K562 (cell line): ENCODE results near the gene CIART. TPM values are rescaled to one million over a fixed set of nuclear protein-coding genes. Genes with fewer than 3 reads are reported as not detected.

Experiments
- CBFA2T3 ChIP-seq: fragments of 450-650 bp; IDR thresholded peaks from 2 replicates; pipeline ENCODE4 v1.6.1; 2017
- DDX20 ChIP-seq: fragments of 450-650 bp; IDR thresholded peaks from 2 replicates; pipeline ENCODE4 v1.6.1; 2016; ENCODE audit warnings: missing genetic modification characterization, low read depth, mild to moderate bottlenecking, missing compliant biosample characterization, moderate library complexity
- DNMT1 ChIP-seq: fragments of 450-650 bp; IDR thresholded peaks from 2 replicates; pipeline ENCODE4 v1.6.1; 2016; ENCODE audit warnings: antibody characterized with exemption, mild to moderate bottlenecking
- EP400 ChIP-seq: fragments of 450-650 bp; IDR thresholded peaks from 2 replicates; pipeline ENCODE4 v1.6.1; 2017; ENCODE audit warnings: antibody characterized with exemption, mild to moderate bottlenecking, moderate library complexity
- GMEB1 ChIP-seq: fragments of 250-450 bp; sonication (Bioruptor Pico); IDR thresholded peaks from 2 replicates; pipeline ENCODE4 v1.4.0; 2020; ENCODE audit warnings: mild to moderate bottlenecking
- GTF2B ChIP-seq: IDR thresholded peaks from 2 replicates; pipeline ENCODE4 v1.6.1; 2011; ENCODE audit not compliant: insufficient read length; ENCODE audit errors: extremely low read depth
- HDAC3 ChIP-seq: fragments of 450-650 bp; IDR thresholded peaks from 2 replicates; pipeline ENCODE4 v1.6.1; 2018; ENCODE audit warnings: borderline replicate concordance, mild to moderate bottlenecking, moderate library complexity; ENCODE audit not compliant: partially characterized antibody
- HMGXB4 ChIP-seq: sonication (generic); formaldehyde crosslinking; IDR thresholded peaks from 2 replicates; pipeline ENCODE4 v1.8.1; 2023; ENCODE audit warnings: mild to moderate bottlenecking, missing genetic modification reagents
- KDM5B ChIP-seq: fragments of 200-600 bp; sonication (generic); IDR thresholded peaks from 2 replicates; pipeline ENCODE4 v1.6.1; 2012; ENCODE audit warnings: low read depth, mild to moderate bottlenecking, moderate library complexity, low read length, control low read depth, inconsistent platforms; ENCODE audit not compliant: insufficient replicate concordance
- NR1H2 ChIP-seq: sonication (generic); formaldehyde crosslinking; IDR thresholded peaks from 2 replicates; pipeline ENCODE4 v1.4.0; 2020; ENCODE audit warnings: mild to moderate bottlenecking, missing genetic modification reagents
- NRF1 ChIP-seq, 2 experiments: fragments of 450-650 bp; IDR thresholded peaks in 1 of 2; conservative IDR thresholded peaks in 1 of 2; 2 replicates each; pipeline ENCODE4 v1.6.1; 2014; ENCODE audit warnings: mild to moderate bottlenecking in 2 of 2
- PATZ1 ChIP-seq: fragments of 250-450 bp; sonication (Bioruptor Pico); IDR thresholded peaks from 2 replicates; pipeline ENCODE4 v1.5.0; 2020; ENCODE audit warnings: mild to moderate bottlenecking, borderline replicate concordance
- PURB ChIP-seq: sonication (generic); formaldehyde crosslinking; IDR thresholded peaks from 2 replicates; pipeline ENCODE4 v1.9.0; 2021; ENCODE audit warnings: low read depth, mild to moderate bottlenecking, missing genetic modification reagents
- SAP30 ChIP-seq: fragments of 200-600 bp; sonication (generic); IDR thresholded peaks from 2 replicates; pipeline ENCODE4 v1.6.1; 2012; ENCODE audit warnings: borderline replicate concordance, low read depth, mild to moderate bottlenecking, moderate library complexity, low read length, control low read depth, inconsistent platforms; ENCODE audit not compliant: insufficient read depth, poor library complexity, severe bottlenecking
- SETDB1 ChIP-seq: IDR thresholded peaks from one replicate; pipeline ENCODE4 v1.6.1; 2012; ENCODE audit warnings: low read length, control low read depth, inconsistent platforms
- SFPQ ChIP-seq: fragments of 200-400 bp; formaldehyde crosslinking; IDR thresholded peaks from 2 replicates; pipeline ENCODE4 v1.6.1; 2017; ENCODE audit warnings: mild to moderate bottlenecking, low read depth, low read length, moderate library complexity
- SIN3A ChIP-seq, 2 experiments: fragments of 150-350 bp in 1 of 2; IDR thresholded peaks; 2 replicates each; pipeline ENCODE4 v1.6.1; 2011 to 2016; ENCODE audit warnings: borderline replicate concordance in 2 of 2, low read depth in 2 of 2, low read length in 2 of 2, mild to moderate bottlenecking in 2 of 2, moderate library complexity in 2 of 2; ENCODE audit not compliant: control insufficient read depth in 1 of 2
- ZNF384 ChIP-seq: IDR thresholded peaks from 2 replicates; pipeline ENCODE4 v1.6.1; 2012; ENCODE audit warnings: low read depth, low read length, improper control_type of control experiment
- polyA plus RNA-seq, 8 experiments: library from polyadenylated mRNA; depleted of rRNA in 4 of 8; stranded (reverse) in 5 of 8; unstranded in 3 of 8; fragments of >200 nt; fragmentation: Nextera tagmentation in 2 of 8; fragmentation: Illumina TruSeq in 1 of 8; extraction: Ambion mirVana in 2 of 8; extraction: Trizol in 1 of 8; gene quantifications; 2 replicates each; pipeline versions ENCODE4 v1.2.1 to v1.2.3, GENCODE V29; 2011 to 2014; ENCODE audit warnings: inconsistent platforms in 1 of 8, missing spikeins in 1 of 8
- total RNA-seq, 7 experiments: library from RNA; depleted of rRNA in 6 of 7; stranded (reverse); fragments of >200 nt in 6 of 7; fragmentation: Illumina TruSeq in 2 of 7; extraction: Trizol in 2 of 7; gene quantifications; 2 replicates each; pipeline versions ENCODE4 v1.2.1 to v1.2.3, GENCODE V29; 2011 to 2021; ENCODE audit warnings: low replicate concordance in 1 of 7

Gene CIART
- total and polyA plus RNA-seq, 9 of the 15 experiments (the other 6 are each of a cell fraction or from before 2014, with no cell fraction given) = 0.07 to 0.35 (median 0.19) TPM; not detected in 2

GRCh38 chr1:150234566-150235293, 47.6 kb upstream of the CIART start (continued):
- no peak for TF ChIP-seq SFPQ
- no peak for TF ChIP-seq SAP30
- TF ChIP-seq NR1H2 (CRISPR knock-in tag) = no peak
- TF ChIP-seq EP400 = no peak; the same call in none of the 2 replicates
- no peak for TF ChIP-seq PATZ1 (CRISPR knock-in tag)
- TF ChIP-seq HMGXB4 (CRISPR knock-in tag) = no peak; the same call in 1 of the 2 replicates
- TF ChIP-seq DDX20 (tag) = no peak
- TF ChIP-seq HDAC3 = no peak
- TF ChIP-seq GMEB1 (CRISPR knock-in tag) = no peak
- peak; percentile 60 for TF ChIP-seq KDM5B
- no peak for TF ChIP-seq GTF2B
- TF ChIP-seq SETDB1 = no peak
- TF ChIP-seq NRF1 (conservative IDR thresholded peaks at IDR 0.05 in 1 of 2, IDR thresholded peaks at IDR 0.05 in 1 of 2) = peak; percentile 23 to 50; a peak in 1 of 4 replicates
- TF ChIP-seq SIN3A (IDR thresholded peaks at IDR 0.05; ENCODE audit: borderline replicate concordance in 2 of 2, control insufficient read depth in 1 of 2, low read depth in 2 of 2, low read length in 2 of 2) = peak in 1 of 2 experiments; percentile 64; a peak in 1 of 4 replicates
- no peak for TF ChIP-seq ZNF384
- no peak for TF ChIP-seq DNMT1
- TF ChIP-seq PURB (CRISPR knock-in tag) = no peak
- TF ChIP-seq CBFA2T3 = no peak
